ENCODE measurements around the gene PMM1. TPM values are rescaled to one million over a fixed set of nuclear protein-coding genes. Genes with fewer than 3 reads are reported as not detected.
"Not testable (repeated sequence)": the region's sequence is repeated elsewhere in the genome, so short reads cannot be mapped to it uniquely, and the experiment has no call there.

The PMM1 gene
- total RNA-seq (10 to 100 TPM; 27.5 to 33.2 TPM), polyA plus RNA-seq (33.3 TPM)

GRCh38 chr22:41589391-41590241 is at the start of gene PMM1:
Gene PMM1, minus strand, starts transcription at chr22:41589840. Its CDS starts 35 bp downstream, at chr22:41589805.
- no peaks in the 10 kb centered on the region for H3K27me3 ChIP-seq (ENCODE audit: insufficient read depth, low read length, poor library complexity, severe bottlenecking)

GRCh38 chr22:41638748-41639147 is 49.1 kb upstream of the PMM1 start:
- CTCF ChIA-PET = no interaction called here
- H3K4me3 Mint-ChIP-seq = no peak overlapping the region
- H3K27me3 Mint-ChIP-seq = no peaks in the 10 kb centered on the region
- POLR2A ChIA-PET = no interaction called here
- peak overlapping the region in 2 of 8 donors; percentile 12 to 15 for H3K27ac Mint-ChIP-seq
- DNase-seq = no peak
- Histone ChIP-seq H3K4me1 (ENCODE audit: insufficient read depth, low read length) (no peaks in the 10 kb centered on the region), H3K36me3 (ENCODE audit: insufficient read depth, low read length) (peaks cover 49% of the 10 kb centered on the region), H3K27me3 (ENCODE audit: insufficient read depth, low read length, poor library complexity, severe bottlenecking) (no peaks in the 10 kb centered on the region), H3K9me3 (ENCODE audit: low read length) (no peaks in the 10 kb centered on the region), H3K27ac (ENCODE audit: low read depth, low read length) (no peak overlapping the region), H3K4me3 (ENCODE audit: low read length) (no peak overlapping the region)
- peaks cover 8 to 80% (median 17%) of the 10 kb centered on the region in 3 donors for H3K36me3 Mint-ChIP-seq
- H3K9me3 Mint-ChIP-seq = no peaks in the 10 kb centered on the region
- peaks cover 3 to 21% (median 20%) of the 10 kb centered on the region in 3 donors for H3K4me1 Mint-ChIP-seq

More at GRCh38 chr22:41589391-41590241, at the start of gene PMM1:
- peak; percentile 100 for DNase-seq
- Mint-ChIP-seq H3K4me1 (peaks cover 13 to 30% (median 23%) of the 10 kb centered on the region in 3 donors), H3K27me3 (no peaks in the 10 kb centered on the region), H3K9me3 (no peaks in the 10 kb centered on the region), H3K36me3 (peaks cover 0 to 15% (median 0%) of the 10 kb centered on the region in 3 donors), H3K4me3 (peak within 1 kb of the TSS; percentile 78 to 97 (median 93)), H3K27ac (peak within 1 kb of the TSS; percentile 11 to 93 (median 87))
- H3K4me3 ChIP-seq (ENCODE audit: low read length) = peak within 1 kb of the TSS; percentile 90
- ChIA-PET CTCF (interaction anchor here (0.9 to 1.7 kb wide), 9 partner anchors 9 to 121 kb away, joined by 3 to 7 read pairs (median 3); partner anchors contain the start of genes ACO2, DESI1, PHF5A and XRCC6), POLR2A (interaction anchor here (0.5 to 2.7 kb wide), 12 partner anchors 9 to 303 kb away, joined by 3 to 48 read pairs (median 5); partner anchors contain the start of genes ACO2, DESI1, PHF5A and POLR3H)
- H3K4me1 ChIP-seq (ENCODE audit: insufficient read depth, low read length) = peaks cover 9% of the 10 kb centered on the region
- H3K36me3 ChIP-seq (ENCODE audit: insufficient read depth, low read length) = peaks cover 4% of the 10 kb centered on the region
- no peaks in the 10 kb centered on the region for H3K9me3 ChIP-seq (ENCODE audit: low read length)
- H3K27ac ChIP-seq (ENCODE audit: low read depth, low read length) = peak within 1 kb of the TSS; percentile 72

GRCh38 chr22:41638124-41638523 is 48.5 kb upstream of the PMM1 start:
- Histone ChIP-seq H3K4me3 (ENCODE audit: low read length) (no peak overlapping the region), H3K9me3 (ENCODE audit: low read length) (no peaks in the 10 kb centered on the region), H3K27ac (ENCODE audit: low read depth, low read length) (no peak overlapping the region), H3K36me3 (ENCODE audit: insufficient read depth, low read length) (peaks cover 49% of the 10 kb centered on the region), H3K27me3 (ENCODE audit: insufficient read depth, low read length, poor library complexity, severe bottlenecking) (no peaks in the 10 kb centered on the region), H3K4me1 (ENCODE audit: insufficient read depth, low read length) (no peaks in the 10 kb centered on the region)
- H3K27me3 Mint-ChIP-seq = no peaks in the 10 kb centered on the region
- H3K27ac Mint-ChIP-seq = no peak overlapping the region
- ChIA-PET POLR2A (interaction anchor here (0.6 kb wide), 1 partner anchor 306 kb away, joined by 12 read pairs; no protein-coding TSS in a partner anchor), CTCF (no interaction called here)
- DNase-seq = no peak
- H3K9me3 Mint-ChIP-seq = no peaks in the 10 kb centered on the region
- H3K4me3 Mint-ChIP-seq = no peak overlapping the region
- peaks cover 8 to 83% (median 17%) of the 10 kb centered on the region in 3 donors for H3K36me3 Mint-ChIP-seq
- H3K4me1 Mint-ChIP-seq = peaks cover 3 to 24% (median 21%) of the 10 kb centered on the region in 3 donors

GRCh38 chr22:41637623-41638022 is 48.0 kb upstream of the PMM1 start:
- H3K36me3 ChIP-seq (ENCODE audit: insufficient read depth, low read length) = peaks cover 46% of the 10 kb centered on the region
- peaks cover 3 to 26% (median 21%) of the 10 kb centered on the region in 3 donors for H3K4me1 Mint-ChIP-seq
- POLR2A ChIA-PET; H3K27me3 ChIP-seq (ENCODE audit: insufficient read depth, low read length, poor library complexity, severe bottlenecking); H3K9me3 Mint-ChIP-seq; H3K4me3 Mint-ChIP-seq; H3K27ac Mint-ChIP-seq; H3K4me3 ChIP-seq (ENCODE audit: low read length); H3K27ac ChIP-seq (ENCODE audit: low read depth, low read length); CTCF ChIA-PET; DNase-seq; H3K27me3 Mint-ChIP-seq; H3K4me1 ChIP-seq (ENCODE audit: insufficient read depth, low read length); H3K9me3 ChIP-seq (ENCODE audit: low read length): not testable (repeated sequence)
- H3K36me3 Mint-ChIP-seq = peaks cover 8 to 80% (median 17%) of the 10 kb centered on the region in 3 donors

- H3K4me1 ChIP-seq (ENCODE audit: insufficient read depth, low read length) = no peaks in the 10 kb centered on the region
- no peak overlapping the region for H3K4me3 ChIP-seq (ENCODE audit: low read length)
- Mint-ChIP-seq H3K9me3 (no peaks in the 10 kb centered on the region), H3K36me3 (peaks cover 2 to 77% (median 11%) of the 10 kb centered on the region in 3 donors), H3K27ac (peak overlapping the region in 1 of 8 donors; percentile 50), H3K4me1 (peaks cover 3 to 19% (median 9%) of the 10 kb centered on the region in 3 donors), H3K27me3 (no peaks in the 10 kb centered on the region), H3K4me3 (no peak overlapping the region)
- ChIA-PET POLR2A (no interaction called here), CTCF (interaction anchor here (0.6 kb wide), 1 partner anchor 52 kb away, joined by 3 read pairs; the partner anchor contains the start of gene SNU13)
- no peaks in the 10 kb centered on the region for H3K27me3 ChIP-seq (ENCODE audit: insufficient read depth, low read length, poor library complexity, severe bottlenecking)
- H3K9me3 ChIP-seq (ENCODE audit: low read length) = no peaks in the 10 kb centered on the region
- no peak overlapping the region for H3K27ac ChIP-seq (ENCODE audit: low read depth, low read length)
- peaks cover 43% of the 10 kb centered on the region for H3K36me3 ChIP-seq (ENCODE audit: insufficient read depth, low read length)
- no peak for DNase-seq
Measured at GRCh38 chr22:41636467-41636866, 46.8 kb upstream of the PMM1 start.

GRCh38 chr22:41634610-41635009 is 45.0 kb upstream of the PMM1 start:
- H3K4me3 Mint-ChIP-seq; H3K27ac Mint-ChIP-seq; H3K4me1 ChIP-seq (ENCODE audit: insufficient read depth, low read length); H3K27ac ChIP-seq (ENCODE audit: low read depth, low read length); H3K9me3 Mint-ChIP-seq; H3K27me3 Mint-ChIP-seq; POLR2A ChIA-PET; H3K27me3 ChIP-seq (ENCODE audit: insufficient read depth, low read length, poor library complexity, severe bottlenecking); DNase-seq; CTCF ChIA-PET; H3K9me3 ChIP-seq (ENCODE audit: low read length); H3K4me3 ChIP-seq (ENCODE audit: low read length): not testable (repeated sequence)
- H3K4me1 Mint-ChIP-seq = peaks cover 3 to 19% (median 7%) of the 10 kb centered on the region in 3 donors
- H3K36me3 ChIP-seq (ENCODE audit: insufficient read depth, low read length) = peaks cover 36% of the 10 kb centered on the region
- H3K36me3 Mint-ChIP-seq = peaks cover 0 to 71% (median 12%) of the 10 kb centered on the region in 3 donors

GRCh38 chr22:41631615-41632014 is 42.0 kb upstream of the PMM1 start:
- H3K4me1 ChIP-seq (ENCODE audit: insufficient read depth, low read length); CTCF ChIA-PET; H3K4me3 ChIP-seq (ENCODE audit: low read length); H3K4me3 Mint-ChIP-seq; H3K27me3 Mint-ChIP-seq; H3K27me3 ChIP-seq (ENCODE audit: insufficient read depth, low read length, poor library complexity, severe bottlenecking); H3K27ac ChIP-seq (ENCODE audit: low read depth, low read length); POLR2A ChIA-PET; H3K27ac Mint-ChIP-seq; H3K9me3 ChIP-seq (ENCODE audit: low read length); H3K9me3 Mint-ChIP-seq; DNase-seq: not testable (repeated sequence)
- Mint-ChIP-seq H3K36me3 (peaks cover 11 to 79% (median 24%) of the 10 kb centered on the region in 3 donors), H3K4me1 (peaks cover 15 to 35% (median 21%) of the 10 kb centered on the region in 3 donors)
- peaks cover 43% of the 10 kb centered on the region for H3K36me3 ChIP-seq (ENCODE audit: insufficient read depth, low read length)

GRCh38 chr22:41631115-41631514 is 41.5 kb upstream of the PMM1 start:
- H3K27ac ChIP-seq (ENCODE audit: low read depth, low read length); H3K27me3 Mint-ChIP-seq; H3K27ac Mint-ChIP-seq; H3K4me3 ChIP-seq (ENCODE audit: low read length); H3K4me1 ChIP-seq (ENCODE audit: insufficient read depth, low read length); DNase-seq; H3K9me3 ChIP-seq (ENCODE audit: low read length); H3K9me3 Mint-ChIP-seq; CTCF ChIA-PET; POLR2A ChIA-PET; H3K27me3 ChIP-seq (ENCODE audit: insufficient read depth, low read length, poor library complexity, severe bottlenecking); H3K4me3 Mint-ChIP-seq: not testable (repeated sequence)
- H3K36me3 ChIP-seq (ENCODE audit: insufficient read depth, low read length) = peaks cover 40% of the 10 kb centered on the region
- Mint-ChIP-seq H3K36me3 (peaks cover 11 to 74% (median 22%) of the 10 kb centered on the region in 3 donors), H3K4me1 (peaks cover 15 to 35% (median 21%) of the 10 kb centered on the region in 3 donors)

All from CD8-positive, alpha-beta memory T cell (primary cell).